ENCODE data around the gene RPS14.

Gene RPS14

GRCh38 chr5:150449517-150450339 lies at the start of gene RPS14:
Gene RPS14 (minus strand): TSS chr5:150449739. CDS start chr5:150447733, 2,006 bp downstream.
- DNase-seq = peak; percentile 93

GRCh38 chr5:150498971-150499370 lies 49.4 kb upstream of the RPS14 start:
- no peak for DNase-seq

GRCh38 chr5:150498501-150498900 lies 49.0 kb upstream of the RPS14 start:
- no peak for DNase-seq

GRCh38 chr5:150497989-150498317 lies 48.4 kb upstream of the RPS14 start:
- no peak for DNase-seq

GRCh38 chr5:150497274-150497988 lies 47.9 kb upstream of the RPS14 start:
- peak; percentile 80 for DNase-seq

GRCh38 chr5:150496534-150496933 lies 47.0 kb upstream of the RPS14 start:
- no peak for DNase-seq

- DNase-seq = no peak
These were observed 46.6 kb upstream of the RPS14 start for GRCh38 chr5:150496098-150496497.

- no peak for DNase-seq
These were observed 43.1 kb upstream of the RPS14 start for GRCh38 chr5:150492621-150493020.

- DNase-seq = no peak
These were observed 42.3 kb upstream of the RPS14 start for GRCh38 chr5:150491876-150492275.

- DNase-seq = no peak
These were observed 41.2 kb upstream of the RPS14 start for GRCh38 chr5:150490754-150491153.

- DNase-seq = no peak
These were observed 40.7 kb upstream of the RPS14 start for GRCh38 chr5:150490296-150490669.

- no peak for DNase-seq
These were observed 40.1 kb upstream of the RPS14 start for GRCh38 chr5:150489360-150490295.

GRCh38 chr5:150488519-150489359 lies 39.2 kb upstream of the RPS14 start:
- DNase-seq = no peak

- DNase-seq = no peak
These were observed 37.9 kb upstream of the RPS14 start for GRCh38 chr5:150487199-150488061.

GRCh38 chr5:150486402-150487198 lies 37.1 kb upstream of the RPS14 start:
- no peak for DNase-seq

- DNase-seq = no peak
These were observed 36.3 kb upstream of the RPS14 start for GRCh38 chr5:150485693-150486401.

GRCh38 chr5:150484964-150485692 lies 35.6 kb upstream of the RPS14 start:
- no peak for DNase-seq

- no peak for DNase-seq
These were observed 32.5 kb upstream of the RPS14 start for GRCh38 chr5:150481972-150482406.

- DNase-seq = no peak
These were observed 32.1 kb upstream of the RPS14 start for GRCh38 chr5:150481708-150481965.

All from GOT3 (cell line).